Peyer's patch (tissue), 4 donors: ENCODE data around the gene DMD.

Source experiments
- CTCF ChIP-seq, 6 experiments: fragments of 450-650 bp in 4 of 6; fragments of 200-600 bp in 2 of 6; sonication (generic) in 1 of 6; IDR thresholded peaks; one replicate each; pipeline ENCODE4 v1.5.1; 2017 to 2019; ENCODE audit warnings: antibody characterized with exemption in 6 of 6, mild to moderate bottlenecking in 3 of 6, moderate library complexity in 1 of 6
- POLR2A ChIP-seq, 2 donors: fragments of 450-650 bp; IDR thresholded peaks; one replicate each; pipeline ENCODE4 v1.5.1; 2017; ENCODE audit warnings: antibody characterized with exemption in 2 of 2, mild to moderate bottlenecking in 2 of 2, moderate library complexity in 2 of 2

DNA sequence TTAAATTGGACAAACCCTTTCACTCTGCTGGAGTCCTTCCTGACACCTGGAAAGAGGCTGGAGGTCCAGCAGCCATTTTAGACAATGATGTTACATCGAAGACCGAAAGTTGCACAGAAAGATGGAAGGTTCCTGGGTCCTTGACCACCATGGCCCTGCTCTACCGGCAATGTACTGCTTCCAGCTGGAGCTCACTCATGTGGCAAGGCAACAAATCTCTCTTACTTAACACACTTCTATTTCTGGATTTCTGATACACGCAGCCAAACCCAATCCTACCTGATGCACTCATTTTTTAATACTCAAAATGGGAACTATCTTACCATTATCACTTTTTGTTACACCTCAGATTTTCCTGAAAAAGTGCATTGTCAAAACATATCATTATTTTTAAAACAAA lies 33.1 kb downstream of the DMD start:
- TF ChIP-seq POLR2A (IDR thresholded peaks at IDR 0.05) (no peak), CTCF (IDR thresholded peaks at IDR 0.05) (no peak)
